Activated T-cell treated with anti-CD3 and anti-CD28 coated beads, Interleukin-2, amount 50 U/mL, for 72 hours (primary cell): ENCODE results near the gene SLC15A5. TPM values are rescaled to one million over a fixed set of nuclear protein-coding genes. Genes with fewer than 3 reads are reported as not detected.

ENCODE experiments used
- ATAC-seq, 2 donors: fragments of 150-1000 bp; cut with Tn5 transposase; replicated peaks in 1 of 2; 2 replicates each; pipeline ENCODE4 v1.10.0; 2021; ENCODE audit warnings: moderate library complexity in 2 of 2, mild to moderate bottlenecking in 1 of 2
- DNase-seq, 2 donors: peaks; one replicate each; pipeline ENCODE4 v3.0.0; 2021 to 2022; ENCODE audit warnings: mixed read lengths in 1 of 2
- H3K27ac Mint-ChIP-seq: one replicate; pipeline ENCODE4 v1.8.0; 2022; ENCODE audit warnings: mild to moderate bottlenecking, moderate library complexity, mixed read lengths
- H3K27me3 Mint-ChIP-seq: one replicate; pipeline ENCODE4 v1.8.0; 2022; ENCODE audit warnings: low read depth, mixed read lengths
- H3K36me3 Mint-ChIP-seq, 2 donors: one replicate each; pipeline ENCODE4 v1.8.0; 2022; ENCODE audit warnings: mixed read lengths in 2 of 2, mild to moderate bottlenecking in 1 of 2; ENCODE audit not compliant: insufficient read depth in 2 of 2
- H3K4me1 Mint-ChIP-seq: one replicate; pipeline ENCODE4 v1.8.0; 2022; ENCODE audit warnings: low read depth, mixed read lengths
- H3K4me3 Mint-ChIP-seq, 2 donors: one replicate each; pipeline ENCODE4 v1.8.0; 2022; ENCODE audit warnings: mild to moderate bottlenecking in 2 of 2, mixed read lengths in 2 of 2, moderate library complexity in 2 of 2
- H3K9me3 Mint-ChIP-seq, 2 donors: one replicate each; pipeline ENCODE4 v1.8.0; 2022; ENCODE audit warnings: mixed read lengths in 2 of 2
- total RNA-seq, 2 donors: library from RNA; stranded (reverse); gene quantifications; one replicate each; pipeline ENCODE4 v1.2.3, GENCODE V29; 2022

The SLC15A5 gene
- total RNA-seq, 2 donors from 2014 or later = not detected

- Mint-ChIP-seq H3K36me3 (no peaks in the 10 kb centered on the region), H3K4me1 (no peaks in the 10 kb centered on the region), H3K27ac (no peak overlapping the region), H3K9me3 (peaks cover 3 to 12% of the 10 kb centered on the region in 2 donors), H3K4me3 (no peak overlapping the region), H3K27me3 (no peaks in the 10 kb centered on the region)
- DNase-seq = no peak
- no peak for ATAC-seq
Measured at GRCh38 chr12:16198884-16199283, 78.6 kb downstream of the SLC15A5 start.

- no peaks in the 10 kb centered on the region for H3K36me3 Mint-ChIP-seq
- no peak for ATAC-seq
- H3K9me3 Mint-ChIP-seq = peaks cover 3 to 10% of the 10 kb centered on the region in 2 donors
- H3K27me3 Mint-ChIP-seq = no peaks in the 10 kb centered on the region
- no peak overlapping the region for H3K4me3 Mint-ChIP-seq
- no peak overlapping the region for H3K27ac Mint-ChIP-seq
- no peak for DNase-seq
- no peaks in the 10 kb centered on the region for H3K4me1 Mint-ChIP-seq
Measured at GRCh38 chr12:16197600-16197999, 79.9 kb downstream of the SLC15A5 start.

- no peaks in the 10 kb centered on the region for H3K4me1 Mint-ChIP-seq
- peaks cover 0 to 4% of the 10 kb centered on the region in 2 donors for H3K9me3 Mint-ChIP-seq
- ATAC-seq (no peak), DNase-seq (no peak)
- no peaks in the 10 kb centered on the region for H3K27me3 Mint-ChIP-seq
- no peak overlapping the region for H3K27ac Mint-ChIP-seq
- no peaks in the 10 kb centered on the region for H3K36me3 Mint-ChIP-seq
- H3K4me3 Mint-ChIP-seq = no peak overlapping the region
Measured at GRCh38 chr12:16189849-16190248, 87.6 kb downstream of the SLC15A5 start.

- H3K4me3 Mint-ChIP-seq = no peak overlapping the region
- no peak overlapping the region for H3K27ac Mint-ChIP-seq
- H3K27me3 Mint-ChIP-seq = no peaks in the 10 kb centered on the region
- H3K4me1 Mint-ChIP-seq = no peaks in the 10 kb centered on the region
- no peak for DNase-seq
- H3K9me3 Mint-ChIP-seq = peaks cover 0 to 4% of the 10 kb centered on the region in 2 donors
- no peaks in the 10 kb centered on the region for H3K36me3 Mint-ChIP-seq
- ATAC-seq = no peak
Measured at GRCh38 chr12:16187660-16188059, 89.8 kb downstream of the SLC15A5 start.

GRCh38 chr12:16184681-16185080 is 92.8 kb downstream of the SLC15A5 start:
- ATAC-seq = no peak
- no peak for DNase-seq
- Mint-ChIP-seq H3K36me3 (no peaks in the 10 kb centered on the region), H3K27me3 (no peaks in the 10 kb centered on the region), H3K9me3 (peaks cover 1 to 2% of the 10 kb centered on the region in 2 donors), H3K27ac (no peak overlapping the region), H3K4me3 (no peak overlapping the region), H3K4me1 (no peaks in the 10 kb centered on the region)

GRCh38 chr12:16183541-16183940 is 93.9 kb downstream of the SLC15A5 start:
- ATAC-seq = no peak
- Mint-ChIP-seq H3K27ac (no peak overlapping the region), H3K4me1 (no peaks in the 10 kb centered on the region), H3K4me3 (no peak overlapping the region), H3K36me3 (no peaks in the 10 kb centered on the region), H3K9me3 (peaks cover 1 to 2% of the 10 kb centered on the region in 2 donors), H3K27me3 (no peaks in the 10 kb centered on the region)
- no peak for DNase-seq

GRCh38 chr12:16175840-16176239 is 101.6 kb downstream of the SLC15A5 start:
- Mint-ChIP-seq H3K27me3 (no peaks in the 10 kb centered on the region), H3K4me1 (no peaks in the 10 kb centered on the region), H3K27ac (no peak overlapping the region), H3K9me3 (peaks cover 4% of the 10 kb centered on the region in 2 donors), H3K36me3 (no peaks in the 10 kb centered on the region), H3K4me3 (no peak overlapping the region)
- ATAC-seq (no peak), DNase-seq (no peak)

GRCh38 chr12:16174282-16174681 is 103.2 kb downstream of the SLC15A5 start:
- no peak for DNase-seq
- H3K4me1 Mint-ChIP-seq = no peaks in the 10 kb centered on the region
- peaks cover 4% of the 10 kb centered on the region in 2 donors for H3K9me3 Mint-ChIP-seq
- H3K27me3 Mint-ChIP-seq = no peaks in the 10 kb centered on the region
- no peak for ATAC-seq
- no peak overlapping the region for H3K27ac Mint-ChIP-seq
- no peak overlapping the region for H3K4me3 Mint-ChIP-seq
- H3K36me3 Mint-ChIP-seq = no peaks in the 10 kb centered on the region

- ATAC-seq = no peak
- no peaks in the 10 kb centered on the region for H3K4me1 Mint-ChIP-seq
- H3K9me3 Mint-ChIP-seq = peaks cover 1 to 2% of the 10 kb centered on the region in 2 donors
- no peak overlapping the region for H3K4me3 Mint-ChIP-seq
- no peak for DNase-seq
- H3K27ac Mint-ChIP-seq = no peak overlapping the region
- no peaks in the 10 kb centered on the region for H3K27me3 Mint-ChIP-seq
- no peaks in the 10 kb centered on the region for H3K36me3 Mint-ChIP-seq
Measured at GRCh38 chr12:16171348-16171747, 106.1 kb downstream of the SLC15A5 start.

- H3K9me3 Mint-ChIP-seq = peaks cover 1 to 2% of the 10 kb centered on the region in 2 donors
- no peak for ATAC-seq
Measured at GRCh38 chr12:16168078-16168477, 109.4 kb downstream of the SLC15A5 start.

GRCh38 chr12:16166563-16167470 is 110.7 kb downstream of the SLC15A5 start:
- Mint-ChIP-seq H3K4me3 (no peak overlapping the region), H3K27ac (no peak overlapping the region), H3K9me3 (peaks cover 1 to 2% of the 10 kb centered on the region in 2 donors), H3K27me3 (no peaks in the 10 kb centered on the region), H3K4me1 (no peaks in the 10 kb centered on the region), H3K36me3 (no peaks in the 10 kb centered on the region)
- ATAC-seq (no peak), DNase-seq (no peak)

More at GRCh38 chr12:16168078-16168477, 109.4 kb downstream of the SLC15A5 start:
- Mint-ChIP-seq H3K4me3 (no peak overlapping the region), H3K36me3 (no peaks in the 10 kb centered on the region), H3K27ac (no peak overlapping the region), H3K27me3 (no peaks in the 10 kb centered on the region), H3K4me1 (no peaks in the 10 kb centered on the region)
- no peak for DNase-seq

- Mint-ChIP-seq H3K36me3 (no peaks in the 10 kb centered on the region), H3K27me3 (no peaks in the 10 kb centered on the region), H3K27ac (no peak overlapping the region), H3K4me3 (no peak overlapping the region), H3K9me3 (peaks cover 1 to 2% of the 10 kb centered on the region in 2 donors), H3K4me1 (no peaks in the 10 kb centered on the region)
- no peak for DNase-seq
- no peak for ATAC-seq
Measured at GRCh38 chr12:16165506-16165905, 112.0 kb downstream of the SLC15A5 start.

- H3K36me3 Mint-ChIP-seq = no peaks in the 10 kb centered on the region
- no peak for DNase-seq
- H3K27me3 Mint-ChIP-seq = no peaks in the 10 kb centered on the region
- H3K4me1 Mint-ChIP-seq = no peaks in the 10 kb centered on the region
- H3K4me3 Mint-ChIP-seq = no peak overlapping the region
- H3K9me3 Mint-ChIP-seq = peaks cover 2 to 3% of the 10 kb centered on the region in 2 donors
- no peak for ATAC-seq
- H3K27ac Mint-ChIP-seq = no peak overlapping the region
Measured at GRCh38 chr12:16163901-16164300, 113.6 kb downstream of the SLC15A5 start.

- Mint-ChIP-seq H3K4me1 (no peaks in the 10 kb centered on the region), H3K9me3 (peaks cover 0 to 3% of the 10 kb centered on the region in 2 donors), H3K27me3 (no peaks in the 10 kb centered on the region)
Measured at GRCh38 chr12:16163146-16163545, 114.3 kb downstream of the SLC15A5 start.

More at GRCh38 chr12:16163146-16163545, 114.3 kb downstream of the SLC15A5 start:
- no peak overlapping the region for H3K27ac Mint-ChIP-seq
- H3K36me3 Mint-ChIP-seq = no peaks in the 10 kb centered on the region
- no peak for DNase-seq
- no peak for ATAC-seq
- no peak overlapping the region for H3K4me3 Mint-ChIP-seq
